ENCODE data around the gene TINAG.

Gene TINAG

GRCh38 chr6:54308289-54308985 lies at the start of gene TINAG:
Gene TINAG, plus strand, starts transcription at chr6:54308441. Its CDS starts 110 bp downstream, at chr6:54308551.
- no peak for TF ChIP-seq ZNF274 (IDR thresholded peaks at IDR 0.05; ENCODE audit: low read depth, low read length)
- TF ChIP-seq YY1 (IDR thresholded peaks at IDR 0.05; ENCODE audit: insufficient read depth, insufficient read length) = no peak
- TF ChIP-seq SUZ12 (IDR thresholded peaks at IDR 0.05; ENCODE audit: extremely low read depth, insufficient read depth, insufficient read length) = no peak
- Histone ChIP-seq H3K4me1 (ENCODE audit: insufficient read depth, insufficient read length) (no peaks in the 10 kb centered on the region), H3K4me3 (ENCODE audit: insufficient read length, low read depth) (no peak within 1 kb of the TSS), H3K27me3 (ENCODE audit: insufficient read depth, insufficient read length) (no peaks in the 10 kb centered on the region), H3K9ac (ENCODE audit: insufficient read length, low read depth) (no peak within 1 kb of the TSS), H3K36me3 (ENCODE audit: insufficient read depth, insufficient read length, low read length) (no peaks in the 10 kb centered on the region), H3K9me3 (ENCODE audit: insufficient read depth, low read length) (no peaks in the 10 kb centered on the region)
- DNase-seq (ENCODE audit: low read depth, low spot score) = no peak

GRCh38 chr6:54260025-54260424 lies 48.2 kb upstream of the TINAG start:
- DNase-seq (ENCODE audit: low read depth, low spot score) = no peak
- no peaks in the 10 kb centered on the region for H3K27me3 ChIP-seq (ENCODE audit: insufficient read depth, insufficient read length)
- no peak overlapping the region for H3K4me3 ChIP-seq (ENCODE audit: insufficient read length, low read depth)
- no peaks in the 10 kb centered on the region for H3K4me1 ChIP-seq (ENCODE audit: insufficient read depth, insufficient read length)
- no peaks in the 10 kb centered on the region for H3K9me3 ChIP-seq (ENCODE audit: insufficient read depth, low read length)
- H3K9ac ChIP-seq (ENCODE audit: insufficient read length, low read depth) = no peak overlapping the region
- no peaks in the 10 kb centered on the region for H3K36me3 ChIP-seq (ENCODE audit: insufficient read depth, insufficient read length, low read length)
- no peak for TF ChIP-seq ZNF274 (IDR thresholded peaks at IDR 0.05; ENCODE audit: low read depth, low read length)
- no peak for TF ChIP-seq SUZ12 (IDR thresholded peaks at IDR 0.05; ENCODE audit: extremely low read depth, insufficient read depth, insufficient read length)
- TF ChIP-seq YY1 (IDR thresholded peaks at IDR 0.05; ENCODE audit: insufficient read depth, insufficient read length) = no peak

- Histone ChIP-seq H3K9ac (ENCODE audit: insufficient read length, low read depth) (no peak overlapping the region), H3K36me3 (ENCODE audit: insufficient read depth, insufficient read length, low read length) (no peaks in the 10 kb centered on the region), H3K27me3 (ENCODE audit: insufficient read depth, insufficient read length) (no peaks in the 10 kb centered on the region), H3K4me1 (ENCODE audit: insufficient read depth, insufficient read length) (no peaks in the 10 kb centered on the region), H3K9me3 (ENCODE audit: insufficient read depth, low read length) (no peaks in the 10 kb centered on the region), H3K4me3 (ENCODE audit: insufficient read length, low read depth) (no peak overlapping the region)
- TF ChIP-seq YY1 (IDR thresholded peaks at IDR 0.05; ENCODE audit: insufficient read depth, insufficient read length) = no peak
- no peak for TF ChIP-seq ZNF274 (IDR thresholded peaks at IDR 0.05; ENCODE audit: low read depth, low read length)
- TF ChIP-seq SUZ12 (IDR thresholded peaks at IDR 0.05; ENCODE audit: extremely low read depth, insufficient read depth, insufficient read length) = no peak
- DNase-seq (ENCODE audit: low read depth, low spot score) = peak; percentile 16
These were observed 45.7 kb upstream of the TINAG start for GRCh38 chr6:54262499-54262898.

GRCh38 chr6:54262971-54263370 lies 45.3 kb upstream of the TINAG start:
- Histone ChIP-seq H3K4me1 (ENCODE audit: insufficient read depth, insufficient read length) (no peaks in the 10 kb centered on the region), H3K4me3 (ENCODE audit: insufficient read length, low read depth) (no peak overlapping the region), H3K9ac (ENCODE audit: insufficient read length, low read depth) (no peak overlapping the region), H3K9me3 (ENCODE audit: insufficient read depth, low read length) (no peaks in the 10 kb centered on the region), H3K36me3 (ENCODE audit: insufficient read depth, insufficient read length, low read length) (no peaks in the 10 kb centered on the region), H3K27me3 (ENCODE audit: insufficient read depth, insufficient read length) (no peaks in the 10 kb centered on the region)
- TF ChIP-seq YY1 (IDR thresholded peaks at IDR 0.05; ENCODE audit: insufficient read depth, insufficient read length) (no peak), ZNF274 (IDR thresholded peaks at IDR 0.05; ENCODE audit: low read depth, low read length) (no peak), SUZ12 (IDR thresholded peaks at IDR 0.05; ENCODE audit: extremely low read depth, insufficient read depth, insufficient read length) (no peak)
- no peak for DNase-seq (ENCODE audit: low read depth, low spot score)

GRCh38 chr6:54264581-54265272 lies 43.5 kb upstream of the TINAG start:
- Histone ChIP-seq H3K36me3 (ENCODE audit: insufficient read depth, insufficient read length, low read length) (no peaks in the 10 kb centered on the region), H3K9ac (ENCODE audit: insufficient read length, low read depth) (no peak overlapping the region), H3K27me3 (ENCODE audit: insufficient read depth, insufficient read length) (no peaks in the 10 kb centered on the region), H3K9me3 (ENCODE audit: insufficient read depth, low read length) (no peaks in the 10 kb centered on the region), H3K4me1 (ENCODE audit: insufficient read depth, insufficient read length) (no peaks in the 10 kb centered on the region), H3K4me3 (ENCODE audit: insufficient read length, low read depth) (no peak overlapping the region)
- TF ChIP-seq YY1 (IDR thresholded peaks at IDR 0.05; ENCODE audit: insufficient read depth, insufficient read length) = no peak
- TF ChIP-seq ZNF274 (IDR thresholded peaks at IDR 0.05; ENCODE audit: low read depth, low read length) = no peak
- no peak for TF ChIP-seq SUZ12 (IDR thresholded peaks at IDR 0.05; ENCODE audit: extremely low read depth, insufficient read depth, insufficient read length)
- no peak for DNase-seq (ENCODE audit: low read depth, low spot score)

GRCh38 chr6:54266400-54266923 lies 41.8 kb upstream of the TINAG start:
- TF ChIP-seq SUZ12 (IDR thresholded peaks at IDR 0.05; ENCODE audit: extremely low read depth, insufficient read depth, insufficient read length) = no peak
- TF ChIP-seq ZNF274 (IDR thresholded peaks at IDR 0.05; ENCODE audit: low read depth, low read length) = no peak
- no peak for TF ChIP-seq YY1 (IDR thresholded peaks at IDR 0.05; ENCODE audit: insufficient read depth, insufficient read length)
- no peak overlapping the region for H3K4me3 ChIP-seq (ENCODE audit: insufficient read length, low read depth)
- DNase-seq (ENCODE audit: low read depth, low spot score) = peak; percentile 13
- H3K9me3 ChIP-seq (ENCODE audit: insufficient read depth, low read length) = no peaks in the 10 kb centered on the region
- no peaks in the 10 kb centered on the region for H3K27me3 ChIP-seq (ENCODE audit: insufficient read depth, insufficient read length)
- H3K36me3 ChIP-seq (ENCODE audit: insufficient read depth, insufficient read length, low read length) = no peaks in the 10 kb centered on the region
- H3K4me1 ChIP-seq (ENCODE audit: insufficient read depth, insufficient read length) = no peaks in the 10 kb centered on the region
- no peak overlapping the region for H3K9ac ChIP-seq (ENCODE audit: insufficient read length, low read depth)

- Histone ChIP-seq H3K4me3 (ENCODE audit: insufficient read length, low read depth) (no peak overlapping the region), H3K9ac (ENCODE audit: insufficient read length, low read depth) (no peak overlapping the region), H3K36me3 (ENCODE audit: insufficient read depth, insufficient read length, low read length) (no peaks in the 10 kb centered on the region), H3K9me3 (ENCODE audit: insufficient read depth, low read length) (no peaks in the 10 kb centered on the region), H3K4me1 (ENCODE audit: insufficient read depth, insufficient read length) (no peaks in the 10 kb centered on the region), H3K27me3 (ENCODE audit: insufficient read depth, insufficient read length) (no peaks in the 10 kb centered on the region)
- TF ChIP-seq SUZ12 (IDR thresholded peaks at IDR 0.05; ENCODE audit: extremely low read depth, insufficient read depth, insufficient read length) (no peak), ZNF274 (IDR thresholded peaks at IDR 0.05; ENCODE audit: low read depth, low read length) (no peak), YY1 (IDR thresholded peaks at IDR 0.05; ENCODE audit: insufficient read depth, insufficient read length) (no peak)
- DNase-seq (ENCODE audit: low read depth, low spot score) = peak; percentile 33
These were observed 40.4 kb upstream of the TINAG start for GRCh38 chr6:54267798-54268197.
